Keratinocyte (primary cell): Measurements from ENCODE around the gene CUL3.

Source experiments
- CTCF ChIP-seq, 3 experiments: IDR thresholded peaks in 1 of 3; conservative IDR thresholded peaks in 1 of 3; optimal IDR thresholded peaks in 1 of 3; 2 replicates in 2 of 3; 3 replicates in 1 of 3; pipeline versions ENCODE3 to v1.5.1; 2011; ENCODE audit warnings: low read length in 3 of 3, mild to moderate bottlenecking in 3 of 3, moderate library complexity in 2 of 3, control low read depth in 1 of 3, inconsistent platforms in 1 of 3; ENCODE audit not compliant: insufficient read depth in 2 of 3; ENCODE audit errors: extremely low read depth in 1 of 3
- EZH2 ChIP-seq: IDR thresholded peaks from one replicate; pipeline ENCODE4 v1.6.1; 2012; ENCODE audit warnings: inconsistent platforms, mild to moderate bottlenecking, low read length, moderate library complexity

GRCh38 chr2:224434618-224435017 is 150.5 kb downstream of the CUL3 start:
- TF ChIP-seq EZH2 (no peak), CTCF (optimal IDR thresholded peaks at IDR 0.05 in 1 of 3, IDR thresholded peaks at IDR 0.05 in 1 of 3, conservative IDR thresholded peaks at IDR 0.05 in 1 of 3; ENCODE audit: extremely low read depth in 1 of 3, insufficient read depth in 2 of 3, low read length in 3 of 3) (no peak)
